OCI-LY1 (cell line): ENCODE data around the gene LPAR3.

Source experiments
- CTCF ChIP-seq: fragments of 200-600 bp; sonication (generic), shearing (Covaris generic); IDR thresholded peaks from 2 replicates; pipeline ENCODE4 v1.5.1; 2017; ENCODE audit warnings: mild to moderate bottlenecking, antibody characterized with exemption, low read length, moderate library complexity, mixed read lengths
- EZH2 ChIP-seq: fragments of 200-600 bp; sonication (generic), shearing (Covaris generic); IDR thresholded peaks from 2 replicates; pipeline ENCODE4 v1.8.0; 2017; ENCODE audit warnings: borderline replicate concordance, mixed run types, mild to moderate bottlenecking, antibody characterized with exemption, low read length, moderate library complexity, mixed read lengths

DNA sequence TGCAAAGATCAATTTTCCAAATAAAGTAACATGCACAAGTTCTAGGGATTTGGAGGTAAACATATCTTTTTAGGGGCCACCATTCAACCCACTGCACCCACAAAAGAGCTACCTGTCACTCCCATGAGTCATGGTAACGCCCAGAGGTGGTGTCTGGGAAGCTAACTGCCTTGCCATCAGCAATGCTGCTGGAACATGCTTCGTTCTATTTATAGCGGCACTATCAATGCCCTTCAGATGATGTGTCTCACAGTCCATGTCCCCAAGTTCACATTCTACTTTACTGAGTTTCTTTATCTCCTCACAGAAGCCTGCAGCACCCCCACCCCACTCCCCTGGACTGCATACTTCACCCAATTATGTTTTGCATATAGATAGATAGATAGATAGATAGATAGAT, 95.4 kb downstream of the LPAR3 start:
- TF ChIP-seq CTCF: no peak
- TF ChIP-seq EZH2: no peak
